ENCODE measurements around the gene LNX2. TPM values are rescaled to one million over a fixed set of nuclear protein-coding genes. Genes with fewer than 3 reads are reported as not detected.

Gene LNX2
- total RNA-seq, 2 donors from 2014 or later: 13.9 to 15.6 TPM

- no peak for TF ChIP-seq CTCF (conservative IDR thresholded peaks at IDR 0.05)
- Histone ChIP-seq H3K27me3 (ENCODE audit: control insufficient read depth, insufficient read depth, low read length, poor library complexity, severe bottlenecking) (no peaks in the 10 kb centered on the region), H3K4me3 (ENCODE audit: low read length) (no peak overlapping the region), H3K4me1 (ENCODE audit: control insufficient read depth, insufficient read depth, low read length) (peaks cover 3% of the 10 kb centered on the region), H3K9me3 (ENCODE audit: control insufficient read depth, low read length) (no peaks in the 10 kb centered on the region), H3K27ac (ENCODE audit: low read depth, low read length) (no peak overlapping the region), H3K9ac (ENCODE audit: extremely low read depth, low read length, poor library complexity, severe bottlenecking) (no peak overlapping the region), H3K36me3 (ENCODE audit: control insufficient read depth, insufficient read depth, low read length) (no peaks in the 10 kb centered on the region)
- no peak overlapping the region for H3K4me3 Mint-ChIP-seq
- H3K36me3 Mint-ChIP-seq (ENCODE audit: low read depth): peaks cover 14% of the 10 kb centered on the region
- no peak overlapping the region for H3K27ac Mint-ChIP-seq
- no peaks in the 10 kb centered on the region for H3K9me3 Mint-ChIP-seq
- 83 to 98% methylated on average over 2 to 3 of the region's 3 CpGs for WGBS, 2 experiments (ENCODE audit: insufficient coverage in 1 of 2, insufficient read length in 1 of 2)
- H3K4me1 Mint-ChIP-seq: peaks cover 12% of the 10 kb centered on the region
- H3K27me3 Mint-ChIP-seq (ENCODE audit: insufficient read depth): peaks cover 24% of the 10 kb centered on the region
- DNase-seq: no peak
Observed at GRCh38 chr13:27541386-27541785, 78.9 kb downstream of the LNX2 start.

DNA sequence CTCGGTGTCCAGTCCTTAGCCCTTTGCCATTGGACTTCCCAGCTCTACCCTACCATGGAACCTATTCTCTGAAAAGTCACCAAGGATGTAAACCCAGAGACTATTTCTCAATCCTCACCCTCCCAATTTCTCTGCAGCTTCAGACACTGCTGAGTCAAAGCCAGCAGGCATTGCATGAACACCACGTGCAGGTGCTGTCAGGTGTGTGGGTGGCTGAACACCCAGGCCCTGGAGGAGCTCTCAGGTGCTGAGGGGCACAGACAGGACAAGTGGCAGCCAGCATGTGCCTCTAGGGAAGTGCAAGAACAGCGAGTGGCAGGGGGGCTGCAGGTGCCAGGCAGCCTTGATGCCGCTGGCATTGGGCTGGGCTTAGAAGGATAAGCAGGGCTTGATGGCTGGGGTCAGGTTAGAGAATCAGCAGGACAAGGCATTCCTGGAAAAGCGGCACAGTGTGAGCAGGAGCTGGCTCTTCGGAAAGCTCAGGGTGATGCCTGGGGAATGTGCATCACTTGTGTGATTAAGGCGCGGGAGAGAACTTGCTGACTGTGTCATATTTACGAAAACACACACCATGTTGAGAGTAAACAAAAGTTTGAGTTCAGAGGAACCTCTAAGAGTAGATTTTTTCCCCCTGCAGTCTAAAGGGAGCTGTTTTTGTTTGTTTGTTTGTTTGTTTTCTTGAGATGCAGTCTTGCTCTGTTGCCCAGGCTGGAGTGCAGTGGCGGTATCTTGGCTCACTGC lies 83.8 kb downstream of the LNX2 start:
- H3K9ac ChIP-seq (ENCODE audit: extremely low read depth, low read length, poor library complexity, severe bottlenecking): no peak overlapping the region
- Mint-ChIP-seq H3K36me3 (ENCODE audit: low read depth) (no peaks in the 10 kb centered on the region), H3K9me3 (no peaks in the 10 kb centered on the region), H3K4me3 (no peak overlapping the region), H3K27me3 (ENCODE audit: insufficient read depth) (peaks cover 36% of the 10 kb centered on the region), H3K4me1 (peaks cover 16% of the 10 kb centered on the region), H3K27ac (peak overlapping the region; percentile 20)
- H3K4me3 ChIP-seq (ENCODE audit: low read length): no peak overlapping the region
- no peaks in the 10 kb centered on the region for H3K27me3 ChIP-seq (ENCODE audit: control insufficient read depth, insufficient read depth, low read length, poor library complexity, severe bottlenecking)
- 93 to 94% methylated on average over 8 to 10 of the region's 10 CpGs for WGBS, 2 experiments (ENCODE audit: insufficient coverage in 1 of 2, insufficient read length in 1 of 2)
- no peaks in the 10 kb centered on the region for H3K36me3 ChIP-seq (ENCODE audit: control insufficient read depth, insufficient read depth, low read length)
- DNase-seq: no peak
- no peak overlapping the region for H3K27ac ChIP-seq (ENCODE audit: low read depth, low read length)
- peaks cover 10% of the 10 kb centered on the region for H3K4me1 ChIP-seq (ENCODE audit: control insufficient read depth, insufficient read depth, low read length)
- no peaks in the 10 kb centered on the region for H3K9me3 ChIP-seq (ENCODE audit: control insufficient read depth, low read length)
- TF ChIP-seq CTCF (conservative IDR thresholded peaks at IDR 0.05): no peak

GRCh38 chr13:27535546-27535945 lies 84.8 kb downstream of the LNX2 start:
- no peak overlapping the region for H3K27ac ChIP-seq (ENCODE audit: low read depth, low read length)
- DNase-seq: no peak
- no peaks in the 10 kb centered on the region for H3K27me3 ChIP-seq (ENCODE audit: control insufficient read depth, insufficient read depth, low read length, poor library complexity, severe bottlenecking)
- Mint-ChIP-seq H3K4me3 (no peak overlapping the region), H3K27ac (no peak overlapping the region), H3K36me3 (ENCODE audit: low read depth) (no peaks in the 10 kb centered on the region), H3K4me1 (peaks cover 16% of the 10 kb centered on the region), H3K9me3 (no peaks in the 10 kb centered on the region), H3K27me3 (ENCODE audit: insufficient read depth) (peaks cover 38% of the 10 kb centered on the region)
- H3K36me3 ChIP-seq (ENCODE audit: control insufficient read depth, insufficient read depth, low read length): no peaks in the 10 kb centered on the region
- H3K9me3 ChIP-seq (ENCODE audit: control insufficient read depth, low read length): no peaks in the 10 kb centered on the region
- TF ChIP-seq CTCF (conservative IDR thresholded peaks at IDR 0.05): no peak
- peaks cover 7% of the 10 kb centered on the region for H3K4me1 ChIP-seq (ENCODE audit: control insufficient read depth, insufficient read depth, low read length)
- H3K4me3 ChIP-seq (ENCODE audit: low read length): no peak overlapping the region
- H3K9ac ChIP-seq (ENCODE audit: extremely low read depth, low read length, poor library complexity, severe bottlenecking): no peak overlapping the region
- WGBS, 2 experiments (ENCODE audit: insufficient coverage in 1 of 2, insufficient read length in 1 of 2): 84 to 93% methylated on average over 6 to 8 of the region's 8 CpGs

Data from endodermal cell (in vitro differentiated cells).